Loucy (cell line): Measurements from ENCODE around the gene ABAT.

Experiments used
- H2AFZ ChIP-seq: fragments of 200-600 bp; sonication (generic); 2 replicates; pipeline ENCODE4 v1.6.0; 2016; ENCODE audit warnings: antibody characterized with exemption, mild to moderate bottlenecking, low read length, moderate library complexity
- H3F3A ChIP-seq: fragments of 200-600 bp; 2 replicates; pipeline ENCODE4 v1.6.0; 2016; ENCODE audit warnings: antibody characterized with exemption, low read depth, mild to moderate bottlenecking
- H3K27me3 ChIP-seq: fragments of 200-600 bp; sonication (generic); 2 replicates; pipeline ENCODE4 v1.6.1; 2014; ENCODE audit warnings: low read length, mild to moderate bottlenecking; ENCODE audit not compliant: insufficient read depth, poor library complexity, severe bottlenecking
- H3K36me3 ChIP-seq: fragments of 200-600 bp; sonication (generic); 2 replicates; pipeline ENCODE4 v1.6.1; 2016; ENCODE audit warnings: low read length; ENCODE audit not compliant: insufficient read depth
- H3K4me1 ChIP-seq: fragments of 200-600 bp; sonication (generic); 2 replicates; pipeline ENCODE4 v1.5.1; 2014; ENCODE audit warnings: low read length, mild to moderate bottlenecking; ENCODE audit not compliant: insufficient read depth, poor library complexity, severe bottlenecking
- H3K4me2 ChIP-seq: fragments of 200-600 bp; sonication (generic); 2 replicates; pipeline ENCODE4 v1.6.0; 2014; ENCODE audit warnings: antibody characterized with exemption, low read length, low read depth, mild to moderate bottlenecking; ENCODE audit not compliant: poor library complexity, severe bottlenecking
- H3K4me3 ChIP-seq: fragments of 200-600 bp; sonication (generic); 2 replicates; pipeline ENCODE4 v1.5.1; 2014; ENCODE audit warnings: low read length, mild to moderate bottlenecking, mixed read lengths; ENCODE audit not compliant: poor library complexity, severe bottlenecking
- H3K79me2 ChIP-seq: fragments of 200-600 bp; sonication (generic); 2 replicates; pipeline ENCODE4 v1.6.1; 2014; ENCODE audit warnings: low read length; ENCODE audit not compliant: insufficient read depth
- H3K9ac ChIP-seq: fragments of 200-600 bp; sonication (generic); 2 replicates; pipeline ENCODE4 v1.6.0; 2014; ENCODE audit warnings: mild to moderate bottlenecking, low read depth, low read length, moderate library complexity; ENCODE audit not compliant: poor library complexity, severe bottlenecking
- H3K9me2 ChIP-seq: fragments of 200-600 bp; sonication (generic); replicated peaks from 2 replicates; pipeline ENCODE4 v1.6.1; 2016; ENCODE audit warnings: low read depth, low read length, mixed read lengths
- H3K9me3 ChIP-seq: fragments of 200-600 bp; sonication (generic); 2 replicates; pipeline ENCODE4 v1.6.1; 2014; ENCODE audit warnings: mild to moderate bottlenecking, antibody characterized with exemption, low read length, low read depth; ENCODE audit not compliant: insufficient read depth
- H4K20me1 ChIP-seq: fragments of 200-600 bp; sonication (generic); 2 replicates; pipeline ENCODE4 v1.6.0; 2014; ENCODE audit warnings: antibody characterized with exemption, low read length, mild to moderate bottlenecking; ENCODE audit not compliant: insufficient read depth, poor library complexity, severe bottlenecking
- EZH2phosphoT487 ChIP-seq: fragments of 200-600 bp; IDR thresholded peaks from 2 replicates; pipeline ENCODE4 v1.6.1; 2018; ENCODE audit warnings: antibody characterized with exemption, mild to moderate bottlenecking, moderate library complexity, borderline replicate concordance
- TF ChIP-seq, protein P1 (sequence below): fragments of 200-600 bp; sonication (generic); conservative IDR thresholded peaks from 2 replicates; pipeline ENCODE4 v1.5.1; 2014; ENCODE audit warnings: mild to moderate bottlenecking, antibody characterized with exemption, low read length

The ABAT gene

DNA sequence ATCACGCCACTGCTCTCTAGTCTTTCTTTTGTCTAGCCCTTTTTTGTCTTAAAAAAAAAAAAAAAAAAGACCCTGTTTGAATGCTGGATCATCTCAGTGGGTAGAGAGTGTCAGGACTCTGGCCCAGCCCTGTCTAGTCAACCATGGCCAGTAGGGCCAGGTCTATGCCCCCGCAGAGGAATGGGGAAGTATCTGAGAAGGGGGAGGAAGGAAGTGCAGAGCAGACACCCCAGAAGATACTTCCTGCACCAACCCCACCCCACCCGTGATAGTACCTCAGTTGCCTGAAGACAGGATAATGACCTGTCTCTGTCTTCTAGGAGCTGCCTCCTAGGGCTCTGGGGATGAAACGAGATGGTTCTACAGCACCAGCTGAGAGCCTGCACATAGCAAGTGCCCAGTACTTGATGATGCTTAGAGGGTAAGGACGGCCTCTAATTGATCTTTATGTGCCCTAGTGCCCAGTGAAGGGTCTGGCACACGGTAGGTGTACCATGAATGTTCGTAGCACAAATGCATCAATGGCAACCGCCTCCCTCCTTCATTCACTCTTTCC, 55.4 kb downstream of the ABAT start:
- Histone ChIP-seq H3K4me3 (no peak overlapping the region), H3K9ac (no peak overlapping the region), H3K4me1 (no peaks in the 10 kb centered on the region), H3K79me2 (no peaks in the 10 kb centered on the region), H4K20me1 (no peaks in the 10 kb centered on the region), H2AFZ (no peak overlapping the region), H3F3A (no peaks in the 10 kb centered on the region), H3K9me2 (no peaks in the 10 kb centered on the region), H3K27me3 (no peaks in the 10 kb centered on the region), H3K4me2 (no peak overlapping the region), H3K9me3 (no peaks in the 10 kb centered on the region), H3K36me3 (no peaks in the 10 kb centered on the region)
- TF ChIP-seq, protein P1, sequence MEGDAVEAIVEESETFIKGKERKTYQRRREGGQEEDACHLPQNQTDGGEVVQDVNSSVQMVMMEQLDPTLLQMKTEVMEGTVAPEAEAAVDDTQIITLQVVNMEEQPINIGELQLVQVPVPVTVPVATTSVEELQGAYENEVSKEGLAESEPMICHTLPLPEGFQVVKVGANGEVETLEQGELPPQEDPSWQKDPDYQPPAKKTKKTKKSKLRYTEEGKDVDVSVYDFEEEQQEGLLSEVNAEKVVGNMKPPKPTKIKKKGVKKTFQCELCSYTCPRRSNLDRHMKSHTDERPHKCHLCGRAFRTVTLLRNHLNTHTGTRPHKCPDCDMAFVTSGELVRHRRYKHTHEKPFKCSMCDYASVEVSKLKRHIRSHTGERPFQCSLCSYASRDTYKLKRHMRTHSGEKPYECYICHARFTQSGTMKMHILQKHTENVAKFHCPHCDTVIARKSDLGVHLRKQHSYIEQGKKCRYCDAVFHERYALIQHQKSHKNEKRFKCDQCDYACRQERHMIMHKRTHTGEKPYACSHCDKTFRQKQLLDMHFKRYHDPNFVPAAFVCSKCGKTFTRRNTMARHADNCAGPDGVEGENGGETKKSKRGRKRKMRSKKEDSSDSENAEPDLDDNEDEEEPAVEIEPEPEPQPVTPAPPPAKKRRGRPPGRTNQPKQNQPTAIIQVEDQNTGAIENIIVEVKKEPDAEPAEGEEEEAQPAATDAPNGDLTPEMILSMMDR, result no peak
- no peak for TF ChIP-seq EZH2phosphoT487

GRCh38 chr16:8730335-8730915, 56.0 kb downstream of the ABAT start:
- Histone ChIP-seq H3K27me3 (no peaks in the 10 kb centered on the region), H3K4me3 (no peak overlapping the region), H3K79me2 (no peaks in the 10 kb centered on the region), H3K4me1 (no peaks in the 10 kb centered on the region), H3K36me3 (no peaks in the 10 kb centered on the region), H2AFZ (no peak overlapping the region), H3K9me2 (no peaks in the 10 kb centered on the region), H3K9ac (no peak overlapping the region), H3K4me2 (no peak overlapping the region), H3K9me3 (no peaks in the 10 kb centered on the region), H4K20me1 (no peaks in the 10 kb centered on the region), H3F3A (no peaks in the 10 kb centered on the region)
- TF ChIP-seq EZH2phosphoT487, result no peak
- TF ChIP-seq, protein P1, result no peak

DNA sequence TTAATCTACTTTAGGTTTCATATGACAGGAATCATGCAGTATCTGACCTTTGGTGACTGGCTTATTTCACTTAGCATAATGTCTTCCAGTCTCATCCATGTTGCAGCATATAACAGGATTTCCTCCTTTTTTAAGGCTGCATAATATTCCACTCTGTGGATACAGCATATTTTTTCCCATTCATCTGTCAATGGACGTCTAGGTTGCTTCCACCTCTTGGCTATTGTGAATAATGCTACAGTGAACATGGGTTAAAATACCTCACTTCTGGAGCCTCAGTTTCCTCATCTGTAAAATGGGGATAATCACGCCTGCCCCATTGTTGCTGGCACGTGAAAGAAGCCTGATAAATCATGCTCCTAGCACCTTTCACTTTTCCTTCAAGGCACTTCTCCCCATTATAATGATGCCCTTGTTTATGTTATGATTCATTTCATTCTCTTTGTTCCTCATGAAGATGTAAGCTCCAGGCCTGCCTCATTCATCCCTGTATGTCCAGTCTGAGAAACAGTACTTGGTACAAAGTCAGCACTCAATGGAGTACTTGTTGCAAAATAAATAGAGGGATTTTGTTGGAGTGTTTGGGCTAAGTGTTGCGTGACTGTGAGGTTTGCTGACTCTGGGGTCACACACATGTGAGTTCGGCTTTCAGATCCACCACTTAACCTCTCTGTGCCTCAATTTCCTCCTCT, 59.6 kb downstream of the ABAT start:
- H4K20me1 ChIP-seq, result no peaks in the 10 kb centered on the region
- H3K4me2 ChIP-seq, result no peak overlapping the region
- no peaks in the 10 kb centered on the region for H3K9me2 ChIP-seq
- no peaks in the 10 kb centered on the region for H3F3A ChIP-seq
- H2AFZ ChIP-seq, result no peak overlapping the region
- no peaks in the 10 kb centered on the region for H3K27me3 ChIP-seq
- TF ChIP-seq EZH2phosphoT487, result no peak
- TF ChIP-seq, protein P1, result no peak
- H3K9ac ChIP-seq, result no peak overlapping the region
- no peaks in the 10 kb centered on the region for H3K9me3 ChIP-seq
- H3K79me2 ChIP-seq, result no peaks in the 10 kb centered on the region
- no peak overlapping the region for H3K4me3 ChIP-seq
- H3K36me3 ChIP-seq, result no peaks in the 10 kb centered on the region
- H3K4me1 ChIP-seq, result no peaks in the 10 kb centered on the region
